ENCODE measurements around the gene GOT2. TPM values are rescaled to one million over a fixed set of nuclear protein-coding genes. Genes with fewer than 3 reads are reported as not detected.
A peak's percentile ranks its signal among the peaks of the same experiment; 100 is the strongest.
"Not testable (repeated sequence)": the region's sequence is repeated elsewhere in the genome, so short reads cannot be mapped to it uniquely, and the experiment has no call there.

The GOT2 gene
- total RNA-seq = 10 to 100 TPM; 75.6 to 83.5 TPM

DNA sequence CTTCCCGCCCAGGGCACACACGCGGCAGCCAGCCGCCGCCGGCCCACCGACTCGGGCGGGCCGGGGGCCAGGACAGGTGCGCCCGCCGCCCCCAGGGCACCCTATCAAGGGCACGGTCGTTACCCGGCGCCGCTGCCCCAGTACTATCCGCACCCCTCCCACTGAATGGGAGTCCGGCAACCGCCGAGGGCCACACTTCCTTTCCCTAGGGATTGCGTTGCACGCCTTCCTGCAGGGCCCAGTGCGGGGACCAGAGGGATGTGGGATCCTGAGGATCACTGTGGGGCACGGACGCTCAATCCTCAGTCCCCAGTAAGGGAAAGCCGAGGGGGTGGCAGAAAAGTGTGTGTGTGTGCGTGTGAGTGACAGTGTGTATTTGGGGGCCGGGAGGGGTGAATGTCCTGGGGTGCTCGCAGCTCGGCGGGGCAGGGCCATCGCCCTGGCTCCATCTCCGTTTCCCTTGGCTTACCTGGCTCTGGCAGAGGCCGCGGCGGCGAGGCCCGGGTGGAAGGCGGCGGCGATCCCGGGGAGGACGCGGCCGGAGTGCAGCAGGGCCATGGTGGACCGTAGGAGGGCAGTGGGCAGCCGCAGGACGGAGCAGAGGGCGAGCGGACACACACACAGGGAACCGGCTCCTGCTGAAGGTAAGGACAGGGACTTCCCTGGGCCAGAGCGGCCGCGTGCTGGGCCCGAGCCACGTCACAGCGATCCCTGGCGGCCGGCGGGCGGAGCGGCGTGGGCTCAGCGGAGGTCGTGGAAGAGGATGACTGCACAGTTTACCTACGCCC is at the start of gene GOT2:
TSS of gene GOT2 (minus strand) at position 646 of the 788 bp plus-strand sequence. CDS start at position 558, 88 bp downstream.
- H3K9me3 Mint-ChIP-seq = no peaks in the 10 kb centered on the region
- peaks cover 5% of the 10 kb centered on the region for H3K36me3 Mint-ChIP-seq (ENCODE audit: low read depth)
- peak; percentile 78 for DNase-seq
- POLR2A ChIA-PET = no interaction called here
- CTCF ChIA-PET = interaction anchor here (1.2 to 1.3 kb wide), 3 partner anchors 9 to 76 kb away, joined by 3 to 5 read pairs (median 3); partner anchors contain the start of gene SLC38A7
- peaks cover 41% of the 10 kb centered on the region for H3K4me1 Mint-ChIP-seq
- H3K27ac Mint-ChIP-seq = peak within 1 kb of the TSS; percentile 94
- no peaks in the 10 kb centered on the region for H3K27me3 Mint-ChIP-seq
- H3K4me3 Mint-ChIP-seq = peak within 1 kb of the TSS; percentile 96

DNA sequence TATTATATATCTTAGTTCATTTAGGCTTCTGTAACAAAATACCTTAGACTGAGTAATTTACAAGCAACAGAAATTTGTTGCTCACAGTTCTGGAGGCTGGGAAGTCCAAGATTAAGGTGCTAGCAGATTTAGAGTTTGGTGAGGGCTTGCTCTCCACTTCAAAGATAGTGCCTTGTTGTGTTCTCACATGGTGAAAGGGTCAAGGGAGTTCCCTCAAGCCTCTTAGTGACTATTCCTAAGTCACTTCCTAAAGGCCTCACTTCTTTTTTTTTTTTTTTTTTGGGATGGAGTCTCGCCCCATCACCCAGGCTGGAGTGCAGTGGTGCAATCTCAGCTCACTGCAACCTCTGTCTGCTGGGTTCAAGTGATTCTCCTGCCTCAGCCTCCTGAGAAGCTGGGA is 45.2 kb upstream of the GOT2 start:
- CTCF ChIA-PET; H3K27ac Mint-ChIP-seq; H3K4me1 Mint-ChIP-seq; DNase-seq; H3K36me3 Mint-ChIP-seq (ENCODE audit: low read depth); H3K9me3 Mint-ChIP-seq; H3K27me3 Mint-ChIP-seq; POLR2A ChIA-PET; H3K4me3 Mint-ChIP-seq: not testable (repeated sequence)

DNA sequence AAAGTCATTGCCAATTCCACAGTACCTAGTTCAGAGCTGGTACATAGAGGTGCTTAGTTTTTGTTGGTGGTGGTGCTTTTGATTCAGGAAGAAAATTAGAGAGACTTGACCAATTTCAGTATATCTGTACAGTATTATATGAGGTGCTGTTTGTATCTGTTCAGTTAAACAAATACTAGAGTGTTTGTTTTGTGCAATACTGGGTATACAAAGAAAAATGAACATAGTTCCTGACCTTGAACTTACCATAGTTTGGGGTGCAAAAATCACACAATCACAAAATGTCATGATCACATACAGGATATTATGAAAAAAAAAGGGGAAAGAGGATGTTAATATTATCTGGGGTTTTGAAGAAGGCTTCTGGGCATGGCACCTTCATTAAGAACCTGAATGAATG is 39.8 kb upstream of the GOT2 start:
- H3K9me3 Mint-ChIP-seq = no peaks in the 10 kb centered on the region
- H3K4me1 Mint-ChIP-seq = no peaks in the 10 kb centered on the region
- CTCF ChIA-PET = no interaction called here
- no peaks in the 10 kb centered on the region for H3K27me3 Mint-ChIP-seq
- H3K27ac Mint-ChIP-seq = no peak overlapping the region
- DNase-seq = no peak
- no peaks in the 10 kb centered on the region for H3K36me3 Mint-ChIP-seq (ENCODE audit: low read depth)
- H3K4me3 Mint-ChIP-seq = no peak overlapping the region
- POLR2A ChIA-PET = no interaction called here

DNA sequence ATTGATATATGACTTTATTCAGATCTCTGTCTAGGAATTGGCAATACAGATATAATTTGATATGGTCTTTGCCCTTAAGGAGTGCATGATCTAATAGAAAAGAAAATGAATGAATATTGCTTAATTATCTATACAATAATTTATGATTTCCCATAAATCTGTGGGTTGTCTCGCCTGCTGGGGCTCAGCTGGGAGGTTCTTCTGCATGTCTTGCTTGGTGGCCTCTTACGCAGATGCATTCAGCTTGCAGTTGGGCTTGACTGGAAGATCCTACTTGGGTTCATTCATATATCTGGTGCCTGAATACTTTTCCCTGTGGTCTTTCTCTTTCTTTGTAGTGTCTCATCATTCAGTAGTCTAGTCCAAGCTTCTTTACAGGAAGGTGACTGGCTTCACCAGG is 34.0 kb upstream of the GOT2 start:
- ChIA-PET CTCF (interaction anchor here (0.6 to 0.7 kb wide), 2 partner anchors 129 to 256 kb away, joined by 3 to 4 read pairs; no protein-coding TSS in a partner anchor), POLR2A (no interaction called here)
- H3K36me3 Mint-ChIP-seq (ENCODE audit: low read depth) = no peaks in the 10 kb centered on the region
- no peak for DNase-seq
- H3K4me1 Mint-ChIP-seq = no peaks in the 10 kb centered on the region
- peaks cover 2% of the 10 kb centered on the region for H3K27me3 Mint-ChIP-seq
- H3K4me3 Mint-ChIP-seq = no peak overlapping the region
- H3K27ac Mint-ChIP-seq = no peak overlapping the region
- H3K9me3 Mint-ChIP-seq = no peaks in the 10 kb centered on the region

GRCh38 chr16:58767581-58767980 is 33.5 kb upstream of the GOT2 start:
- H3K27me3 Mint-ChIP-seq = peaks cover 2% of the 10 kb centered on the region
- H3K27ac Mint-ChIP-seq = no peak overlapping the region
- H3K4me1 Mint-ChIP-seq = no peaks in the 10 kb centered on the region
- H3K9me3 Mint-ChIP-seq = no peaks in the 10 kb centered on the region
- no peak overlapping the region for H3K4me3 Mint-ChIP-seq
- POLR2A ChIA-PET = no interaction called here
- H3K36me3 Mint-ChIP-seq (ENCODE audit: low read depth) = no peaks in the 10 kb centered on the region
- DNase-seq = no peak
- CTCF ChIA-PET = interaction anchor here (0.7 kb wide), 1 partner anchor 255 kb away, joined by 4 read pairs; no protein-coding TSS in a partner anchor

GRCh38 chr16:58756650-58757332 is 22.7 kb upstream of the GOT2 start:
- no peaks in the 10 kb centered on the region for H3K27me3 Mint-ChIP-seq
- no peaks in the 10 kb centered on the region for H3K9me3 Mint-ChIP-seq
- DNase-seq = no peak
- H3K4me1 Mint-ChIP-seq = peaks cover 10% of the 10 kb centered on the region
- H3K36me3 Mint-ChIP-seq (ENCODE audit: low read depth) = no peaks in the 10 kb centered on the region
- ChIA-PET CTCF (interaction anchor here (0.8 to 2.0 kb wide), 11 partner anchors 9 to 421 kb away, joined by 3 to 10 read pairs (median 6); partner anchors contain the start of genes NDRG4 and SETD6), POLR2A (no interaction called here)
- no peak overlapping the region for H3K27ac Mint-ChIP-seq
- H3K4me3 Mint-ChIP-seq = no peak overlapping the region

- Mint-ChIP-seq H3K36me3 (ENCODE audit: low read depth) (no peaks in the 10 kb centered on the region), H3K9me3 (no peaks in the 10 kb centered on the region), H3K4me3 (peak overlapping the region; percentile 7), H3K27me3 (no peaks in the 10 kb centered on the region), H3K4me1 (peaks cover 10% of the 10 kb centered on the region), H3K27ac (peak overlapping the region; percentile 78)
- DNase-seq = peak; percentile 86
- ChIA-PET CTCF (interaction anchor here (0.6 to 2.0 kb wide), 14 partner anchors 9 to 431 kb away, joined by 3 to 10 read pairs (median 4); partner anchors contain the start of genes NDRG4 and SETD6), POLR2A (no interaction called here)
These were observed 22.0 kb upstream of the GOT2 start for GRCh38 chr16:58755989-58756649.

DNA sequence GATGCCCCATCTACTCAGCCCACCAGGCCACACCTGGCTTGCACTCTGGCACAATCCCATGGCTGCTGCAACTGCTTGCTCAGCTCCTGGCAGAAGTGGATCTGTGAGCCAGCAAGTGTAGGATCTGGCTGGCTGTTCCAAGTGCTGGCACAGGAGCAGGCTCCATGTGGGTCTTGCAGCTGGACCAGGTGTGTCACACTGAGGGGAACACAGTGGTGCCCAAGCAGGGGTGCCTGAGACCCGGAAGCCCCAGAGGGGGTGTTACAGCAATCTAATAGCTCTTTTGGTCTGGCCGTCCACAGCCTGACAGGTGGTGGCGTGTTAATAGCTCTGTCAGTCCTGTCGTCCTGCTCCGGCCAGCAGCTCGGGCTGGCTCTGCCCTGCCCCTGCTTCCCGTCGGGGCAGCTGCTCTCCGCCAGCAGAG is 19.6 kb upstream of the GOT2 start:
- Mint-ChIP-seq H3K36me3 (ENCODE audit: low read depth) (no peaks in the 10 kb centered on the region), H3K27me3 (no peaks in the 10 kb centered on the region), H3K27ac (no peak overlapping the region), H3K9me3 (peaks cover 4% of the 10 kb centered on the region), H3K4me1 (peaks cover 10% of the 10 kb centered on the region), H3K4me3 (no peak overlapping the region)
- ChIA-PET POLR2A (no interaction called here), CTCF (interaction anchor here (0.8 kb wide), 1 partner anchor 266 kb away, joined by 3 read pairs; no protein-coding TSS in a partner anchor)
- DNase-seq = no peak

GRCh38 chr16:58744497-58744896 is 10.4 kb upstream of the GOT2 start:
- ChIA-PET POLR2A (no interaction called here), CTCF (no interaction called here)
- Mint-ChIP-seq H3K36me3 (ENCODE audit: low read depth) (no peaks in the 10 kb centered on the region), H3K4me3 (no peak overlapping the region), H3K27me3 (peaks cover 3% of the 10 kb centered on the region), H3K27ac (no peak overlapping the region), H3K4me1 (no peaks in the 10 kb centered on the region), H3K9me3 (peaks cover 3% of the 10 kb centered on the region)
- DNase-seq = no peak

DNA sequence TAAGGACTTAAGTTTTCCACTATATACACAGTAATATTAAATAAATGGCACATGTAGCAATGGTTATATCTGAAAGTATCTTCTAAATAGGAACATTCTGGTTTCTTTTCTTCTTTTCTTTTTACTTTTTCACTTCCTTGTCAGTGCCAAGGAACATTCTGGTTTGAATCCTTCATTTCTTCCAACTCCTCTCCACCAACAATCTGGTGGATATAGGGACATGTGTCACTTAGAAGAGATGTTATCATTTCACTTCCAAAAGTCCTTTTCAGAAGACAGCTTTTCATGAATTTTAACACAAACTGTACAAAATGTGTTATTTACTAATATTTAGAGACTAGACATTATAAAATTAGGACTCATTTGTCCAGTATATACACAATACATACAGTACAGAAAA is 7.9 kb upstream of the GOT2 start:
- no peak overlapping the region for H3K27ac Mint-ChIP-seq
- no peaks in the 10 kb centered on the region for H3K4me1 Mint-ChIP-seq
- no peaks in the 10 kb centered on the region for H3K36me3 Mint-ChIP-seq (ENCODE audit: low read depth)
- H3K9me3 Mint-ChIP-seq = no peaks in the 10 kb centered on the region
- DNase-seq = no peak
- H3K4me3 Mint-ChIP-seq = no peak overlapping the region
- POLR2A ChIA-PET = no interaction called here
- CTCF ChIA-PET = no interaction called here
- peaks cover 4% of the 10 kb centered on the region for H3K27me3 Mint-ChIP-seq

DNA sequence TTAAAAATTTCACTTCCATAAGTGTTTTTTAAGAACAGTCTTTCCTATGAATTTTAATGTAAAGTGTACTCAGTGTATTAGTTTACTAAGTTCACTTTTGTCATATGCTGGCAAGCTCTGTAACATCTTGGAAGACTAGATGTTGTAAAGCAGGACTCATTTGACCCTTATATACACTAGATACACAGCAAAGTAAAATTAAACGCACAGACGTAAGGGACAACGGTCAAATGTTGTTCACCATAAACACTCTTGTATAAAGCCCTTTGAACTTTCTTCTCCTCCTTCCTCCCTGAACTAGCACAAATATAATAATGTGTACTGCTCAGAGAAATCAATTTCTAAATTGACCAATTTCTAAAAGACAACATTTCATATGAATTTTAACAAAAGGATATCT is 7.0 kb upstream of the GOT2 start:
- H3K4me1 Mint-ChIP-seq = no peaks in the 10 kb centered on the region
- POLR2A ChIA-PET = no interaction called here
- no peak overlapping the region for H3K4me3 Mint-ChIP-seq
- CTCF ChIA-PET = no interaction called here
- DNase-seq = no peak
- H3K9me3 Mint-ChIP-seq = no peaks in the 10 kb centered on the region
- H3K27me3 Mint-ChIP-seq = peaks cover 4% of the 10 kb centered on the region
- no peaks in the 10 kb centered on the region for H3K36me3 Mint-ChIP-seq (ENCODE audit: low read depth)
- no peak overlapping the region for H3K27ac Mint-ChIP-seq

- H3K36me3 Mint-ChIP-seq (ENCODE audit: low read depth) = no peaks in the 10 kb centered on the region
- POLR2A ChIA-PET = no interaction called here
These were observed 4.7 kb upstream of the GOT2 start for GRCh38 chr16:58738672-58739296.

GRCh38 chr16:58736341-58736740 is 2.2 kb upstream of the GOT2 start:
- H3K27me3 Mint-ChIP-seq; H3K9me3 Mint-ChIP-seq; H3K36me3 Mint-ChIP-seq (ENCODE audit: low read depth); POLR2A ChIA-PET; H3K4me3 Mint-ChIP-seq; DNase-seq; CTCF ChIA-PET; H3K27ac Mint-ChIP-seq: not testable (repeated sequence)
- H3K4me1 Mint-ChIP-seq = peaks cover 27% of the 10 kb centered on the region

More at GRCh38 chr16:58738672-58739296, 4.7 kb upstream of the GOT2 start:
- Mint-ChIP-seq H3K27ac (no peak overlapping the region), H3K4me1 (peaks cover 9% of the 10 kb centered on the region), H3K4me3 (no peak overlapping the region), H3K27me3 (peaks cover 4% of the 10 kb centered on the region), H3K9me3 (no peaks in the 10 kb centered on the region)
- DNase-seq = no peak
- CTCF ChIA-PET = no interaction called here

All from activated CD4-positive, alpha-beta T cell treated with anti-CD3 and anti-CD28 coated beads, Interleukin-2, amount 10 ng/mL, durations not matched to agents 7 days and 5 days (primary cell).